Measurements from ENCODE around the gene TNFRSF1A.
"Not testable (repeated sequence)": the region's sequence is repeated elsewhere in the genome, so short reads cannot be mapped to it uniquely, and the experiment has no call there.

TNFRSF1A gene

GRCh38 chr12:6355491-6356373 lies 13.9 kb upstream of the TNFRSF1A start:
- DNase-seq (ENCODE audit: low spot score): no peak

DNA sequence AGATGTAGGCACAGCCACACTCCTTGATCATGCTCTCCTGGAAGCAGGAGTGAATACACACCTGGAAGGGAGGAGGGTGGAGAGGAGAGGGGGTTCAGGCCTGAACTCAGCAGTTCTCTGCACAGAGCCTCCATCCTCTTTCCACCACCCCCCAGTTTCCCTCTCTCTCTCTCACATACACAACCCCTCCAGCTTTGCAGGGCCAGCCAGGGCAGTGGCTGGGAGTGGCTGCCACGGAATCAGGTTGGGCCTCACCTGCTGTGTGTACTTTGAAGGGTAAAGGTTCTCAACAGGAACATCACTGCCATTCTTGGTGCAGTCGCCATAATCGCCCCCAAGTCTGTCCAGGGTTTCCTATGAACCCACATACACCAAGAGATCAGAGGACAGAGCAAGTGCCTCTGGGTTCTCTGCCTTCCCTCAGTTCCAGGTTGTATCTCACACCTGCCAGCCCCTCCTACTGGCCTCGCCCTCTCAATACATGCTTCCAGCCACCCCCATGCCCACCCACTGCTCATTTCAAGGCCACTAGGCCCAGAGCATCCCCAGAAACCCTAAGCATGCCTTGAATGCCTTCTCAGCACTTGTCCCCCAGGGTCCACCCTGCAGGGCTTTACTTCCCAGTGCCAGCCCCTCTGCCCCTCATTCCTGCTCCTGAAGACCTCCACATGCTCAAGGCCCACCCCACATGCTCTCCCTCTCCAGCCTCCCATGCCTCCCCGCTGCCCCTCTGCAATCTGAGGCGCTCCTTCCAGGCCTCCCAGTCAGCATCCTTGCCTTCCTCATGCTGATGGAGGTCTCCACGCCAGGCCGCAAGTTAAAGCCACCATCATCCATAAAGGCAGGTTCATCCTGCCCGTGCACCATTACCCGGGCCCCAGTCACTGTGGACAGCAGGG lies 12.9 kb upstream of the TNFRSF1A start:
- DNase-seq (ENCODE audit: low spot score): no peak

DNA sequence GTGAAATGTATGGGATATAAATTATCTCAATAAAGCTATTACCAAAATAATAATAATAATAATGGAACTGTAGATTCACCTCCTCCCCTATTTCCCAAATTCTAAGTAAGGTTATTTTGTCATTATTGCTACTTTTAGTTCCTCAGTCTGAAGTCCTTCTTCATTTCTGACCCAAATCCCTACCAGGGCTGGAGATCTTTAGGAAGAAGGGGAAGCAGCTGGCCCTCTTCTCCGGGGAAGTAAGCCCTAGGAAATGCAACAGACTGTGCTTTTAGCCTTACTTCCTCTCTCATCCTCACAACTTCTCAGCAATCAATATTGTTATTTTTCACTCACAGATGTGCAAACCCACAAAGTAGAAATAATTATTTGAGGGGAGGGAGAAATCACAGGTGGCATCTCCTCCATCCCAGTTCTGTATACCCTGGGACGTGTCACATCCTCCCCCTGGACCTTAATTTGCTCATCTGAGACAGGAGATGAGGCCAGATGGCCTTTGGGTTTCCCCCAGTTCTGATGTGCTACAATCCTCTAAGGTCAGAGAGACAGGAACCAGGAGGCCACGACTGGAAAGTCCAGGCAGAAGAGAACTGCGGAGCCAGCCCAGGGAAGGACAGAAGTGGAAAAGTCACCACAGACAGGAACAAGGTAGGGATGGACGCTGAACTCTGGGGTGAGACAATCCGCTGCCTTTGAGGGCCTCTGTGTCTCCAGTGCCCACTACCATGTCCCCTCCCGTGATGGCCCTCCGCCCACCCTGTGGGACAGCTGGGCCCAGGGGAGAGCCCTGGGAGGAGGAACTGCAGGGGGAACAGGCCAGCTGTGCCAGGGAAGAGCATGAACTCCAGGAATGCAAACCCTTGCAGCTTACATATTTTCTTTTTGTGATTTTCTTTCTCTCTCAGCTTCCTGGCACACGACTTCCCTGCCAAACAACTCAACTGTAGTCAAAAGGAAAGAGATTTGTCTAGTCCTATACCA lies 10.6 kb upstream of the TNFRSF1A start:
- no peak for DNase-seq (ENCODE audit: low spot score)

GRCh38 chr12:6351622-6352021 lies 9.7 kb upstream of the TNFRSF1A start:
- DNase-seq (ENCODE audit: low spot score): no peak

GRCh38 chr12:6347367-6348338 lies 5.8 kb upstream of the TNFRSF1A start:
- DNase-seq (ENCODE audit: low spot score): no peak

GRCh38 chr12:6346942-6347341 lies 5.1 kb upstream of the TNFRSF1A start:
- DNase-seq (ENCODE audit: low spot score): no peak

DNA sequence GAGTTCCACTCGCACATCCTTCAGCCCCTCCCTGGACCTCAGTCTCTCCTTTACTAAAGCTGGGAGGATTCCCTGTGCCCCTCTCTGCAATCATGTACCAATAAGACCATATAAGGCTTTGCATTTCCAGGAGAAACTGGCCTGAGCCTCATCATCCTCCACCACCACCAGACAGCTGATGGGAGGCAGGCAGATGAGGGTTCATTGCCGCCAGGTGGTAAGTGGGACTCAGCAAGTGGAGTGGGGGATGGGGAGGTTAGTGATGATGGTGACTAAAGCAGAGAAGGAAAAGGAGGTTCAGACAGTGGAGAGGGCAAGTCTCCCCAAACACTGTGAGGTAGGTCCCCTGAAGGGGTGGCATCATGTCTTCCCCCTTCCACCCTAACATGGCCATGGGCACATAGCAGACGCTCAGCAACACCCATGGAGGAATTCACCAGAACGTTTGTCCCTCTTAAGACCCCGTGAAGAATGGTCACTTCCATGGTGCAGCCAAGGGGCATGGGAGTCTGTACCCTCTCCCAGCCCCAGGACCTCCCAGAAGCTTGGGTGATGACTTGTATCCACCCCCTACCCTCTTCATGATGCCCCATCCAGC lies 4.5 kb upstream of the TNFRSF1A start:
- DNase-seq (ENCODE audit: low spot score): no peak

GRCh38 chr12:6345319-6346091 lies 3.6 kb upstream of the TNFRSF1A start:
- DNase-seq (ENCODE audit: low spot score): peak; percentile 86

DNA sequence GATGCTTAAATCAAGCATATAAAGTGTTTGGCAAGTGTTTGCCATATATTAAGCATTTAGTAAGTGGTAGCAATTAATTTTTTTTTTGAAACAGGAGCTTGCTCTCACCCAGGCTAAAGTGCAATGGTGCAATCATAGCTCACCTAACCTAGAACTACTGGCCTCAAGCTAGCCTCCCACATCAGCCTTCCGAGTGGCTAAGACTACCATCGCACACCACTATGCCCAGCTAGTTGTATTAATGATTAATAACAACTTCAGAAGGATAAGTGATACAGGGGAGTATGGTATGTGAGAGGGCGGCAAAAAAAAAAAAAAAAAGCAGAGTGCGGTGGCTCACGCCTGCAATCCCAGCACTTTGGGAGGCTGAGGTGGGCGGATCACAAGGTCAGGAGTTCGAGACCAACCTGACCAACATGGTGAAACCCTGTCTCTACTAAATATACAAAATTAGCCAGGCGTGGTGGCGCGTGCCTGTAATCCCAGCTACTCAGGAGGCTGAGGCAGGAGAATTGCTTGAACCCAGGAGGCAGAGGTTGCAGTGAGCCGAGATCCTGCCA lies 2.3 kb upstream of the TNFRSF1A start:
- not testable (repeated sequence) for DNase-seq (ENCODE audit: low spot score)

DNA sequence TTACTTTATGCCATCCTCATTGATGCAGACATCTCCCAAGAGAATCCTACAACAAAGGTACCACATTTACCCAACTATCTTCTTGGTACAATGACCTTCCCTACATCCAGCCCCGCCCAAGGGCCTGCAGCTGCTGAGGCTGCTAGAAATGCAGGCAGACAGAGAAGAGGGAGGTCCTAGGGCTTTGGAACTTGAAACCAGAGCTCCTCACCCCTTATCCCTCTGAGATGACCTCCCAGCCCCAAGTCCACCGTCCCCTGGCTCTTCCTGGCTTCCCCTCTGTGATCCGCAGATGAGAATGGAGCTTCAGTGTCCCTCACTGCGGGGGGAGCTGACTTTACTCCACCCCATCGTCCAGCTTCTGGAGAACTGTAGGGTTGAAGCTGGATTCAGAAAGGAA lies 1.6 kb upstream of the TNFRSF1A start:
- no peak for DNase-seq (ENCODE audit: low spot score)

- DNase-seq (ENCODE audit: low spot score): no peak
Measured at GRCh38 chr12:6342140-6342889, 439 bp upstream of the TNFRSF1A start.

DNA sequence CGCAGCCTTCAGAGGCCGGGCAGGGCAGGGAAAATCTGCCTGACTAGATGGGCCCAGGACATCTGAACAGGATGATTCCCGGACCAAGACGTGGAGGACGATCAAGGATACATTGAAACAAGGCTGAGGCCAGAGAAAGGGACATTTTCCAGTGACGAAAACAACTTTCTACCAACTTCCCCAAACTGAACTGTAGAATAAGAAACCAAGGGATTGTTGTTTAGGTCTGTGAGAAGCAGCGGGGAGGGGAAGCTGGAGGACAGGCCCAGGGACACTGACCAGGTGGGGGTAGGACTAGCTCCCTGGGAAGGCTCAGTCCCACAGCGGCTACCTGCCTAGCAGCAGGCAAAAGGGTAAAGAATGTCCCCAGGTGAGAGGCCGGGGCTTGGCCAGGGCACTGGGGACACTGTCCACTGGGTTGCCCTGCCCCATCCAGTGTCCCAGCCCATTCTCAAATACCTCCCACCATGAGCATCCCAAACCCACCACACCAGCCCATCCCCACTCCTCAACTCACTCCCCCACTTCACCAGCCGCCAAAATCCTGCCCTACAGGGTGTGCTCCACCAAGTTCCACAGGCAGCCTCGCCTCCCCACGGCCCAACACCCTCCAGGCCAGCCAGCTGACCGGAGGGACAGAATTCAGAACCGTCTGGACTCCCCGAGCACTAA lies 995 bp downstream of the TNFRSF1A start:
- no peak for DNase-seq (ENCODE audit: low spot score)

GRCh38 chr12:6340032-6340638 lies 1.7 kb downstream of the TNFRSF1A start:
- peak; percentile 65 for DNase-seq (ENCODE audit: low spot score)

GRCh38 chr12:6338955-6339354 lies 2.9 kb downstream of the TNFRSF1A start:
- DNase-seq (ENCODE audit: low spot score): no peak

GRCh38 chr12:6338536-6338935 lies 3.3 kb downstream of the TNFRSF1A start:
- DNase-seq (ENCODE audit: low spot score): not testable (repeated sequence)

DNA sequence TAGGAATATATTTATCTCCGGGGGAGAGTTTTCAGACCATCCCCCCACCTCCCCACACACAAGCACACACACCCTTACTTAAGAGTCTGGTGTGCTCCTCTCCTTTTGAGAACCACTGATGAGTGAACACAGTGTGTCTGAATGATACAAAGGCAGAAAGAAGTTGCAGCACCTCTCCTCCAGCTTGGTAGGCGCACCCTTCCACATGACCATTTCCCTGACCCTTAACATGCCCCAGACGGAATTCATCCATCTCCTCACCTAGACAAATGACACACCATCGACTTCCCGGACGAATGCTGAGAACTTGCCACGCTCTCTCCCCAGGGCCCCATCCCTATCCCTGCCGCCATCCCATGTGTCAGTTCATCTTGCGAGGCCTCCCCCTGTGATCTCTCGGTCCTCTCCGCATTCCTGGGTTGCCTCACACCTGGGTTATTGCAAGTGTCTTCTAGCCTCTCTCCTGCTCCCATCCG lies 3.9 kb downstream of the TNFRSF1A start:
- no peak for DNase-seq (ENCODE audit: low spot score)

Measured in AG08396 (cell line).